Fibroblast of mammary gland (primary cell): ENCODE results near the gene NRXN3.

Experiments
- DNase-seq: peaks from one replicate; pipeline ENCODE4 v3.0.0-alpha.2; 2010; ENCODE audit warnings: low read depth
- H3K4me3 ChIP-seq: 2 replicates; pipeline ENCODE4 v1.5.1; 2011; ENCODE audit warnings: low read depth, mild to moderate bottlenecking, low read length, moderate library complexity; ENCODE audit not compliant: control insufficient read depth
- CTCF ChIP-seq: conservative IDR thresholded peaks from 2 replicates; pipeline ENCODE4 v1.5.1; 2011; ENCODE audit warnings: low read depth, low read length, inconsistent platforms; ENCODE audit not compliant: control insufficient read depth, insufficient read depth

Gene NRXN3

GRCh38 chr14:79542121-79542520 is 1371.9 kb downstream of the NRXN3 start:
- no peak for TF ChIP-seq CTCF
- H3K4me3 ChIP-seq: no peak overlapping the region
- DNase-seq: no peak

DNA sequence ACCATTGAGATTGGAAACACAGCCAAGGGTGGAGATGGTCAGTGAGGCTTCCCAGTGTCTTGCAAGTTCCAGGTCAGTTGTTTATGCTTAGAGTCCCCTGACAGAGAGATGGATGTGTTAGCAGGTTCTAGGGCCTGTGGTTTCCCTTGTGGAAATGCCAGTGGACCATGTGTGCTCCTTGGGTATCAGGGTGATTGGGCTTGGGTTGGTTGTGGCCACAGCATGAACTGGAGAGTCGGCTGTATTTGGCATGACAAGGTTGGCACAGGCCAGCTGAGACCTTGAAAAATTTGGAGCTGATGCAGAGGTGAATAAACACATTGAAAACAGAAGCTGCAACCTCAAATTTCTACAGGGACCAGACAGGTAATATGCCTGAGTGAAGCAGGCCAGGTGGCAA is 1373.2 kb downstream of the NRXN3 start:
- no peak overlapping the region for H3K4me3 ChIP-seq
- DNase-seq: no peak
- no peak for TF ChIP-seq CTCF

- DNase-seq: peak; percentile 58
- TF ChIP-seq CTCF: peak; percentile 64
Measured at GRCh38 chr14:79543967-79544697, 1374.0 kb downstream of the NRXN3 start.

GRCh38 chr14:79544698-79545070 is 1374.5 kb downstream of the NRXN3 start:
- peak; percentile 67 for DNase-seq
- TF ChIP-seq CTCF: no peak
- no peak overlapping the region for H3K4me3 ChIP-seq

More at GRCh38 chr14:79543967-79544697, 1374.0 kb downstream of the NRXN3 start:
- H3K4me3 ChIP-seq: no peak overlapping the region

DNA sequence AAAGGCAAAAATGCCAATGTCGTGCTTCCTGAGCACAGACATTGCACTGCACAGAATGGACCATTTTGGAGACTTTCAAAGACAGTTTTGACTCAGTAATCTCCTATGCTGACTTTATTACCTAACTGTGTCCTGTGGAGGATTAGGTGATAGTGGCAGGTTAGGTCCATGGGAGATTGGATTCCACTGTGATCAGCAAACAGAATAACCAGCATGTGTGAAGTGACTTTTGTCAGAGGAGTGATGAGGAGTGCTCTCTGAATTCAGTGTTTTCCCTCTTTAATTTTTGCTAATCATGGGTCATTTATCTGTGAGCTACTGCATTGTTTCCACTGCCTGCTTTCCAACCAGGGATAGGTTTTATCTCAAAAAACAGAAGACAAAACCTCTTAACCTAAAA is 1378.7 kb downstream of the NRXN3 start:
- H3K4me3 ChIP-seq: no peak overlapping the region
- no peak for TF ChIP-seq CTCF
- DNase-seq: no peak

DNA sequence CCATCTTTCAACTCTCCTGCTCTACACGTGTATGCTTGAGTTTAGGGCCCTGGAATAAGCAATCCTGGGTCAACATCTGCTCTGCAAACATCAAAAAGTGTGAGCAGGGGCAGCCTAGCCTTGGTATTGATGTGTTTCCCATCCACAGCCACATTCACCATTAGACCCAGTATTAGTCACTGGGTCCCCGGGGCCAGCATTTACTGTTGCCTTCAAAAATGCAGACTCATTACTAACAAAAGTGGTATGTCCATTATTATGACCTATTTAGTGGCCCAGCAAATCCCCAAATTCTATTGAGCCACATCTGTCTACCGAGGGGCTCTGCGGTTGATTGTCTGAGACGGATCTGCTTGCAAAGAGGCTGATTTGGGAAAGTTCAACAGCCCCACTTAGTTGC is 1379.3 kb downstream of the NRXN3 start:
- peak; percentile 45 for DNase-seq
- H3K4me3 ChIP-seq: no peak overlapping the region
- no peak for TF ChIP-seq CTCF

DNA sequence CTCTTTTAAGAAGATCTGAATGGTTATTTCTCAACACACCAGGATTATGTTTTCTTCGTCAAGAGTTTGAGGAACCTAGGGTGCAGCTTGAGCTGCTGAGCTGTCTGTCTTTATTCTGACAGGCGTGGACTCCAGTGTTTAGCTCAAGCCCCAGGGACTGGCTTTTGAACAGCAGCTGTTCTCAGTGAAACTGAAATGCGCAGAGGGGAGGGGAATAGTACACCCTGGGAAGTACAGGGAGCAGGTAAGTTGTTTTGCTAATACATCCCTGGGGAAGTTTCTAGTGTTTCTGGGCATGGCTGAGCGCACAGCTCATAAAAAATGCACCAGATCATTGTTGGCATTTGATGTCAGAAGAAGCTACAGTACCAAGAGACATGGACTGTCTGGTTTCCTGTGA is 1381.3 kb downstream of the NRXN3 start:
- DNase-seq: no peak
- TF ChIP-seq CTCF: no peak
- no peak overlapping the region for H3K4me3 ChIP-seq
